ENCODE results near the gene CIAPIN1.
"Not testable (repeated sequence)": the region's sequence is repeated elsewhere in the genome, so short reads cannot be mapped to it uniquely, and the experiment has no call there.

CIAPIN1 gene

GRCh38 chr16:57476546-57477410, 29.6 kb upstream of the CIAPIN1 start:
- no peak for FAIRE-seq

GRCh38 chr16:57475711-57476339, 28.6 kb upstream of the CIAPIN1 start:
- FAIRE-seq: no peak

GRCh38 chr16:57474671-57475661, 27.8 kb upstream of the CIAPIN1 start:
- FAIRE-seq: no peak

GRCh38 chr16:57473906-57474305, 26.7 kb upstream of the CIAPIN1 start:
- no peak for FAIRE-seq

GRCh38 chr16:57473176-57473840, 26.1 kb upstream of the CIAPIN1 start:
- FAIRE-seq: no peak

GRCh38 chr16:57472665-57473060, 25.5 kb upstream of the CIAPIN1 start:
- no peak for FAIRE-seq

- FAIRE-seq: no peak
Measured at GRCh38 chr16:57471852-57472664, 24.9 kb upstream of the CIAPIN1 start.

DNA sequence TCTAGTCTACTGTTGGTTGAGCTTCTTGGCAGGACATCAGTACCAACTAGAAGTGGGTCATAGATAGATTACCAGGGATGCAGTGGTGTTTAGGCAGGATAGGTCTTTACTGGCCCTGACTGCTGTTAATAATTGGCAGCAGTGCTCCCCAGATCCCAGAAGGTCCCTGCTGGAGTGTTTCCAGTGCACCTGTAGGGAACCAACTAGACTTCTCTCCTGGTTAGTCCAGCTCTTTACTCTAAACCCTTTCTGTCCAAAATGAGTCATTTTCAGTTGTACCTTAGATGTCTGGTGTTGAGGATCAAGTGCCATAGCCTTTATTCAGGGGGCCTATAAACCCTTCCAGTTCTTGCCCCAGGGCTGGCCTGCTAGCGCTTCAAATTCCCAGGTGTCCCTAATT, 24.0 kb upstream of the CIAPIN1 start:
- no peak for FAIRE-seq

GRCh38 chr16:57470711-57471110, 23.5 kb upstream of the CIAPIN1 start:
- no peak for FAIRE-seq

DNA sequence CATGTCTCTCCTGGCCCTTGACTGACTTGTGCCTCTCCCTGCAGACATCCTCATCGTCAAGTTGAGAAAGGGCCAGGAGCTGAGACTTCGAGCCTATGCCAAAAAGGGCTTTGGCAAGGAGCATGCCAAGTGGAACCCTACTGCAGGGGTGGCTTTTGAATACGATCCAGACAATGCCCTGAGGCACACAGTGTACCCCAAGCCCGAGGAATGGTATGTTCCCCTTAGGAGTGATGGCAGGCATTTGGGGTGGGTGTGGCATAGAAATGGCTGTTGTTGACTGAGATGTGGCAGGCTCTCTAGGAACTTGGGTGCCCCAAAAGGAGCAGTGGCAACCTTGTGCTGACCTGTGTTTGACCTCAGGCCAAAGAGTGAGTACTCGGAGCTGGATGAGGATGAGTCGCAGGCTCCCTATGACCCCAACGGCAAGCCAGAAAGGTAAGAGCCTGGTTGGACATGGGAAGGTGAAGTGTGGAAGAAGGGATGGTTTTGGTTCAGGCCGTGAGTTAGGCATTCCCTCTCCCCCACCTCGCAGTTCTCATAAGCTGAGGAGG, 22.8 kb upstream of the CIAPIN1 start:
- no peak for FAIRE-seq

DNA sequence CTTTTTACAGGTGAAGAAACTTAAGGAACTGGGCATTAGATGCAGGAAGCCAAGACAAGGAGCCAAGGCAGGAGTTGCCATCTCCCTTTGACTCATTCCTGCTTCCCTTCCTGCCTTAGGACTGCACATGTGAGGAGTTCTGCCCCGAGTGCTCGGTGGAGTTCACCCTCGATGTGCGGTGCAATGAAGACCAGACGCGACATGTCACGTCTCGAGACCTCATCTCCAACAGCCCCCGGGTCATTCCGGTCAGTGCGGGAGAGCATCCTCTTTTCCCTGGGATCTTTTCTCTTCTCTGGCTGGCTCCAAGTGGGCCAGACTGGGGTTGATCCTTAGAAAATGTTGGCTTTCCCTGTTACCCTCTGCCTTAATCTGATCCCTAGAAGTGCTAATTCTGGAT, 21.9 kb upstream of the CIAPIN1 start:
- FAIRE-seq: no peak

GRCh38 chr16:57468346-57468745, 21.2 kb upstream of the CIAPIN1 start:
- no peak for FAIRE-seq

DNA sequence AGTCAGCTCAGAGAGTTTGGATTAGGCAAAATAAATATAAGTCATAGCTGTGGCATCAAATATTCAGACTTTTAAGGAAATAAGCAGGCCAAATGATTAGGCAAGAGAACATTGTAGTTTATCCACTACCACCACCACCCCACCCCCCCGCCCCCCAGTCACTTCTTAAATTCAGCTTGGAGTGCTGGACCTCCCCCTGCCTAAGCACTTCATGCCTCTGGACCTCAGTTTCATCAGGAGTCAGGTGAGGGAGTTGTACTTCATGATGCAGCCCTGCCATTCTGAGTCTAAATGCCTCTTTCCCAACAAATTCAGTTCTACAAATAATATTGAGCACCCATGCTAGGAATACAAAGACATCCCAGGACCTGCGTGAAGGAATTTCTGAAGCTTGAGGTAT, 17.3 kb upstream of the CIAPIN1 start:
- FAIRE-seq: no peak

DNA sequence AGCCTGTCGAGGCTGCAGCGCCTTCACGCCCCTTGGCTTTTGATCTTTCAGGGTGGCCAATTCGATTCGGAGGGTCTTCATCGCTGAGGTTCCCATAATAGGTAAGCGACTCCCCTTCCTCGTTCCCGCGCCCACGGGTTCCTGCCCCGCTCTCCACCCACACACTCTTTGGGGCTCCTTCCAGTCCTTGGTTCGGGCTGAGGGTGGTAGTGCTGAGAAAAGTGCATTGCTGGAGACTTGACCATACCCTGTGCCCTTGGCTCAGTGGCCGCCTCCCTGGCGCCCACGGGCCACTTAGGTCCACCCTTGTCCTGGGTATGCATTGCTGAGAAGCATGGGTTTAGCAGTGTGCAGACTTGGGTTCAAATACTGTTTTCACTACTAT, 15.8 kb upstream of the CIAPIN1 start:
- FAIRE-seq: no peak

GRCh38 chr16:57462209-57462977, 15.2 kb upstream of the CIAPIN1 start, which contains the start of gene POLR2C:
Gene POLR2C, plus strand, starts transcription at chr16:57462679. Its CDS starts 46 bp downstream, at chr16:57462725.
- FAIRE-seq: no peak

DNA sequence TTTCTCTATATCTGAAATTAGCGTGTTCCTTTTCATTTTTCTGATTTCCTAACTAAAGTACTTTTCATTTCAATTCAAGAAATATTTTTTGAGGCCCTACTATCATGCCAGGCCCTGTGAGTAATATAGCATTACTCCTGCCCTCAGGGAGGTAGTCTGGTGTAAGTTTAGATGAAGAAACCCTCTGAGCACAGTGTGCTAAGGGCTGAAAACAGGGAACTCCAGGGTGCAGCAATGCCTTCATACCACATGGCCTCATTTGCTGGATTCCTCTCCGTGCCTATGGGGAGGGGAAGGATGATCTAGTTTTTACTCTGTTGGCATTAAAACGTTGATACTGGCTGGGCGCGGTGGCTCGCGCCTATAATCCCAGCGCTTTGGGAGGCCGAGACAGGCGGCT, 4.8 kb upstream of the CIAPIN1 start:
- no peak for FAIRE-seq

- FAIRE-seq: no peak
Measured at GRCh38 chr16:57446531-57447185, 527 bp downstream of the CIAPIN1 start.

GRCh38 chr16:57445510-57445909, 1.7 kb downstream of the CIAPIN1 start:
- no peak for FAIRE-seq

DNA sequence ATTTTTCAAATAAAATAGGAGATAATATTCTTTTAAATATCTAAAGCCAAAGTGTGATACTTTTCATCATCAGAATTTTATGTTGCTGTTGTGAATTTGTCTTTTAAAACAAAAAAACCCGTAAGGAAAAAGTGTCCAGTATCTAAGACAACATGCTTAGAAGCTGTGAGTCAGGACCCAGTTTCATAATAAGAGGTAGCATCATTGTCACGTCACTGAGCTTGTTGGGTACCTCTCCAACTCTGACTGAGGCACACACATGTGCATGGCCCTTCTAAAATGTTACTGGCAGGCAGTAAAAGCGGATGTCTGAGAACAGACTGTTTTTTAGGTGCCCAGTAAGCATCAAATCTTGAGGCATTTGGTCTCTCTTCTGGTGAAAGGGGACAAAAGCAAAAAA, 2.5 kb downstream of the CIAPIN1 start:
- FAIRE-seq: no peak

DNA sequence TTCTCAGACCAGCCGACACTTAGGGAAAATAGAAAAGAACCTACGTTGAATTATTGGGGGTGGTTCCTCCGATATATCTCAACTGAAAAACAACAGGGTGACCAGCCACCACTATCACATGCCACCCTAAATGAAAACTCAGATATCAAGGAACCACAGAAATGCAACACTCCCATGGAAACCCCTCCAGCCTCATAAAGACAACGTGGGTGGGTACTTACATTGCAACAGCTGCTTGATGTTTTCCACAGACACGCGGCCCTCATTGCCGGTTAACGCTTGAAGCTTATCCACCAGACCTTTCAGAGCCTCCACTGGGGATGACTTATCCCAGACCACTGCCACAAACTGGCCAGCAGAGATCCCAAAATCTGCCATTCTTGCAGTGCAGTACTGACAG, 6.6 kb downstream of the CIAPIN1 start:
- FAIRE-seq: not testable (repeated sequence)

Measured in endometrium (tissue), 2 donors.